ENCODE data around the gene RPL11. TPM values are rescaled to one million over a fixed set of nuclear protein-coding genes. Genes with fewer than 3 reads are reported as not detected.
A peak's percentile ranks its signal among the peaks of the same experiment; 100 is the strongest.

The RPL11 gene
- total and polyA plus RNA-seq, 2 experiments from 2014 or later, result 1,126 to 1,484 TPM

DNA sequence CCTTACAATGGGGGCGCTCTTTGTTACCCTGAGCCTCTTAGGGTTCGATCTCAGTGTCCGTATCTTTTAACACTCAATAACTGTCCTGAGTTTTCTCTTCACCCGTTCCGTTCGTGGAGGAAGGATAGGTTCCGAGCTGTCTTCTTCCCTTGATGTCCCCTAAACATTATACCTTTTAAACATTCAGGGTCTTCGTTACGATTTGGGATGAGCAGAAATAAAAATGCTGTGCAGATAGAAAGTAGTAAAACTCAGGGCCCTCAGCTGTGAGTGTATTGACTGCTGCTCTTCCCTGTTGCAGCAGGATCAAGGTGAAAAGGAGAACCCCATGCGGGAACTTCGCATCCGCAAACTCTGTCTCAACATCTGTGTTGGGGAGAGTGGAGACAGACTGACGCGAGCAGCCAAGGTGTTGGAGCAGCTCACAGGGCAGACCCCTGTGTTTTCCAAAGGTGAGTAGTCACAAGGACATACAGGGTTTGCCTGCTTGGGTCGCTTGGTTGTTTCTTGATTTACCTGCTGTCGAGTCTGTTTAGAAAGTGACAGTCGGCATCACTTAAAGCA is 784 bp downstream of the RPL11 start:
- DNase-seq (ENCODE audit: low spot score) (no peak), ATAC-seq (peak; percentile 9)
- peak overlapping the region; percentile 99 for H3K27ac Mint-ChIP-seq

More for the DNA sequence above, 784 bp downstream of the RPL11 start:
- H3K27me3 Mint-ChIP-seq (ENCODE audit: insufficient read depth, low read depth, poor library complexity), result peaks cover 9% of the 10 kb centered on the region
- H3K9me2 ChIP-seq (ENCODE audit: insufficient read depth), result no peaks in the 10 kb centered on the region
- peaks cover 37% of the 10 kb centered on the region for H3K4me1 Mint-ChIP-seq
- H3K36me3 Mint-ChIP-seq (ENCODE audit: low read depth), result peaks cover 54% of the 10 kb centered on the region
- H3K4me3 ChIP-seq, result peak overlapping the region; percentile 100
- H3K4me3 Mint-ChIP-seq, result peak overlapping the region; percentile 93
- peaks cover 44% of the 10 kb centered on the region for H3F3A ChIP-seq (replicated peaks; ENCODE audit: low read depth)
- no peaks in the 10 kb centered on the region for H3K27me3 ChIP-seq (ENCODE audit: insufficient read depth)
- peaks cover 50% of the 10 kb centered on the region for H4K20me1 ChIP-seq (replicated peaks; ENCODE audit: insufficient read depth)
- peaks cover 22% of the 10 kb centered on the region for H3K4me1 ChIP-seq (ENCODE audit: insufficient read depth)
- H3K79me2 ChIP-seq (replicated peaks; ENCODE audit: insufficient read depth), result peaks cover 58% of the 10 kb centered on the region
- no peak for TF ChIP-seq CREB1 (CRISPR knock-in tag; IDR thresholded peaks at IDR 0.05; ENCODE audit: low read depth)
- TF ChIP-seq CTCF (conservative IDR thresholded peaks at IDR 0.05; ENCODE audit: low read depth in 2 of 2), result no peak
- TF ChIP-seq JUNB (IDR thresholded peaks at IDR 0.05; ENCODE audit: unreplicated experiment), result no peak
- TF ChIP-seq ZNF114 (CRISPR knock-in tag; IDR thresholded peaks at IDR 0.05), result no peak
- no peak for TF ChIP-seq REST (IDR thresholded peaks at IDR 0.05; ENCODE audit: unreplicated experiment)
- TF ChIP-seq EZH2phosphoT487 (IDR thresholded peaks at IDR 0.05; ENCODE audit: unreplicated experiment), result no peak
- TF ChIP-seq, protein P1, sequence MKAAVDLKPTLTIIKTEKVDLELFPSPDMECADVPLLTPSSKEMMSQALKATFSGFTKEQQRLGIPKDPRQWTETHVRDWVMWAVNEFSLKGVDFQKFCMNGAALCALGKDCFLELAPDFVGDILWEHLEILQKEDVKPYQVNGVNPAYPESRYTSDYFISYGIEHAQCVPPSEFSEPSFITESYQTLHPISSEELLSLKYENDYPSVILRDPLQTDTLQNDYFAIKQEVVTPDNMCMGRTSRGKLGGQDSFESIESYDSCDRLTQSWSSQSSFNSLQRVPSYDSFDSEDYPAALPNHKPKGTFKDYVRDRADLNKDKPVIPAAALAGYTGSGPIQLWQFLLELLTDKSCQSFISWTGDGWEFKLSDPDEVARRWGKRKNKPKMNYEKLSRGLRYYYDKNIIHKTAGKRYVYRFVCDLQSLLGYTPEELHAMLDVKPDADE (IDR thresholded peaks at IDR 0.05), result no peak
- no peak for TF ChIP-seq POLR2AphosphoS5 (IDR thresholded peaks at IDR 0.05; ENCODE audit: low read depth)
- no peak for TF ChIP-seq NANOG (IDR thresholded peaks at IDR 0.05; ENCODE audit: borderline replicate concordance)
- TF ChIP-seq ZNF331 (CRISPR knock-in tag; IDR thresholded peaks at IDR 0.05; ENCODE audit: low read depth), result no peak
- H3K27ac ChIP-seq (ENCODE audit: low read depth), result peak overlapping the region; percentile 92
- H2AFZ ChIP-seq, result no peak overlapping the region
- H3K36me3 ChIP-seq (ENCODE audit: insufficient read depth), result peaks cover 51% of the 10 kb centered on the region
- peak overlapping the region; percentile 100 for H3K4me2 ChIP-seq
- peaks cover 5% of the 10 kb centered on the region for H3K9me3 Mint-ChIP-seq
